ENCODE results near the gene TESMIN.

TESMIN gene

GRCh38 chr11:68680541-68681231, 70.6 kb downstream of the TESMIN start:
- DNase-seq = no peak

GRCh38 chr11:68678031-68678441, 73.3 kb downstream of the TESMIN start:
- no peak for DNase-seq

GRCh38 chr11:68677432-68677831, 73.9 kb downstream of the TESMIN start:
- peak; percentile 14 to 72 for DNase-seq

GRCh38 chr11:68674461-68674860, 76.9 kb downstream of the TESMIN start:
- DNase-seq = no peak

GRCh38 chr11:68673991-68674390, 77.3 kb downstream of the TESMIN start:
- DNase-seq = no peak

- peak; percentile 18 to 51 for DNase-seq
Measured at GRCh38 chr11:68673306-68673945, 77.9 kb downstream of the TESMIN start.

GRCh38 chr11:68670208-68670992, 80.9 kb downstream of the TESMIN start:
- DNase-seq = no peak

- DNase-seq = no peak
Measured at GRCh38 chr11:68669301-68670090, 81.8 kb downstream of the TESMIN start.

- DNase-seq = no peak
Measured at GRCh38 chr11:68667511-68668500, 83.5 kb downstream of the TESMIN start.

GRCh38 chr11:68666849-68667248, 84.5 kb downstream of the TESMIN start:
- DNase-seq = no peak

GRCh38 chr11:68665436-68665835, 85.9 kb downstream of the TESMIN start:
- DNase-seq = no peak

- no peak for DNase-seq
Measured at GRCh38 chr11:68664906-68665305, 86.4 kb downstream of the TESMIN start.

- DNase-seq = no peak
Measured at GRCh38 chr11:68664141-68664540, 87.2 kb downstream of the TESMIN start.

- DNase-seq = no peak
Measured at GRCh38 chr11:68663482-68664010, 87.8 kb downstream of the TESMIN start.

- no peak for DNase-seq
Measured at GRCh38 chr11:68661697-68662603, 89.4 kb downstream of the TESMIN start.

- DNase-seq = no peak
Measured at GRCh38 chr11:68661014-68661413, 90.3 kb downstream of the TESMIN start.

GRCh38 chr11:68660066-68660810, 91.1 kb downstream of the TESMIN start:
- DNase-seq = no peak

- no peak for DNase-seq
Measured at GRCh38 chr11:68659158-68659921, 92.0 kb downstream of the TESMIN start.

GRCh38 chr11:68658661-68659060, 92.7 kb downstream of the TESMIN start:
- DNase-seq = no peak
